Stimulated activated memory B cell treated with anti-CD40 and anti-IgM and Interleukin-4, amounts not matched to agents 10 μg/mL and 1 μg/mL and 100 μg/mL, for 72 hours (primary cell): ENCODE results near the gene ACAA1.

ENCODE experiments used
- ATAC-seq: fragments of 150-1000 bp; cut with Tn5 transposase; 2 replicates; pipeline ENCODE4 v1.10.0; 2021
- H3K27ac Mint-ChIP-seq: one replicate; pipeline ENCODE4 v1.8.0; 2022; ENCODE audit warnings: mild to moderate bottlenecking, mixed read lengths
- H3K27me3 Mint-ChIP-seq: one replicate; pipeline ENCODE4 v1.8.0; 2022; ENCODE audit warnings: mixed read lengths
- H3K36me3 Mint-ChIP-seq: one replicate; pipeline ENCODE4 v1.8.0; 2022; ENCODE audit warnings: mixed read lengths
- H3K4me1 Mint-ChIP-seq: one replicate; pipeline ENCODE4 v1.8.0; 2022; ENCODE audit warnings: mixed read lengths
- H3K4me3 Mint-ChIP-seq: one replicate; pipeline ENCODE4 v1.8.0; 2022; ENCODE audit warnings: mild to moderate bottlenecking, moderate library complexity, mixed read lengths
- H3K9me3 Mint-ChIP-seq: one replicate; pipeline ENCODE4 v1.8.0; 2022; ENCODE audit warnings: mixed read lengths

The ACAA1 gene

GRCh38 chr3:38120693-38121450, 16.1 kb downstream of the ACAA1 start:
- Mint-ChIP-seq H3K4me1 (peaks cover 4% of the 10 kb centered on the region), H3K4me3 (no peak overlapping the region), H3K36me3 (peaks cover 63% of the 10 kb centered on the region), H3K27me3 (peaks cover 4% of the 10 kb centered on the region), H3K27ac (peak overlapping the region; percentile 0), H3K9me3 (no peaks in the 10 kb centered on the region)
- ATAC-seq: no peak

GRCh38 chr3:38119821-38120692, 16.9 kb downstream of the ACAA1 start:
- Mint-ChIP-seq H3K4me3 (no peak overlapping the region), H3K27me3 (peaks cover 12% of the 10 kb centered on the region), H3K9me3 (no peaks in the 10 kb centered on the region), H3K36me3 (peaks cover 55% of the 10 kb centered on the region), H3K4me1 (peaks cover 12% of the 10 kb centered on the region), H3K27ac (peak overlapping the region; percentile 0)
- no peak for ATAC-seq

GRCh38 chr3:38119248-38119544, 17.7 kb downstream of the ACAA1 start:
- Mint-ChIP-seq H3K36me3 (peaks cover 46% of the 10 kb centered on the region), H3K27ac (peak overlapping the region; percentile 11), H3K4me3 (no peak overlapping the region), H3K27me3 (peaks cover 15% of the 10 kb centered on the region), H3K9me3 (no peaks in the 10 kb centered on the region), H3K4me1 (peaks cover 18% of the 10 kb centered on the region)
- no peak for ATAC-seq

- Mint-ChIP-seq H3K27ac (peak overlapping the region; percentile 11), H3K9me3 (no peaks in the 10 kb centered on the region), H3K27me3 (peaks cover 15% of the 10 kb centered on the region), H3K36me3 (peaks cover 46% of the 10 kb centered on the region), H3K4me3 (no peak overlapping the region), H3K4me1 (peaks cover 18% of the 10 kb centered on the region)
- no peak for ATAC-seq
These were observed 18.3 kb downstream of the ACAA1 start for GRCh38 chr3:38118421-38119247.

GRCh38 chr3:38117748-38118420, 19.0 kb downstream of the ACAA1 start:
- peaks cover 39% of the 10 kb centered on the region for H3K36me3 Mint-ChIP-seq
- no peaks in the 10 kb centered on the region for H3K9me3 Mint-ChIP-seq
- H3K27me3 Mint-ChIP-seq: peaks cover 15% of the 10 kb centered on the region
- H3K4me1 Mint-ChIP-seq: peaks cover 18% of the 10 kb centered on the region
- peak; percentile 72 for ATAC-seq
- no peak overlapping the region for H3K4me3 Mint-ChIP-seq
- no peak overlapping the region for H3K27ac Mint-ChIP-seq

- no peak for ATAC-seq
- Mint-ChIP-seq H3K9me3 (no peaks in the 10 kb centered on the region), H3K27ac (no peak overlapping the region)
These were observed 19.7 kb downstream of the ACAA1 start for GRCh38 chr3:38117163-38117716.

GRCh38 chr3:38116471-38117162, 20.3 kb downstream of the ACAA1 start:
- Mint-ChIP-seq H3K27me3 (peaks cover 15% of the 10 kb centered on the region), H3K4me3 (no peak overlapping the region), H3K9me3 (no peaks in the 10 kb centered on the region), H3K36me3 (peaks cover 26% of the 10 kb centered on the region), H3K27ac (no peak overlapping the region), H3K4me1 (peaks cover 18% of the 10 kb centered on the region)
- ATAC-seq: no peak

More at GRCh38 chr3:38117163-38117716, 19.7 kb downstream of the ACAA1 start:
- Mint-ChIP-seq H3K36me3 (peaks cover 32% of the 10 kb centered on the region), H3K27me3 (peaks cover 15% of the 10 kb centered on the region), H3K4me1 (peaks cover 18% of the 10 kb centered on the region), H3K4me3 (no peak overlapping the region)

GRCh38 chr3:38115645-38116427, 21.1 kb downstream of the ACAA1 start:
- H3K27ac Mint-ChIP-seq: peak overlapping the region; percentile 1
- peaks cover 15% of the 10 kb centered on the region for H3K27me3 Mint-ChIP-seq
- H3K4me3 Mint-ChIP-seq: no peak overlapping the region
- H3K4me1 Mint-ChIP-seq: peaks cover 18% of the 10 kb centered on the region
- H3K9me3 Mint-ChIP-seq: no peaks in the 10 kb centered on the region
- ATAC-seq: peak; percentile 28
- peaks cover 23% of the 10 kb centered on the region for H3K36me3 Mint-ChIP-seq

- H3K36me3 Mint-ChIP-seq: peaks cover 15% of the 10 kb centered on the region
- H3K27ac Mint-ChIP-seq: peak overlapping the region; percentile 1
- no peak overlapping the region for H3K4me3 Mint-ChIP-seq
- H3K9me3 Mint-ChIP-seq: no peaks in the 10 kb centered on the region
- H3K27me3 Mint-ChIP-seq: peaks cover 15% of the 10 kb centered on the region
- H3K4me1 Mint-ChIP-seq: peaks cover 18% of the 10 kb centered on the region
- peak; percentile 29 for ATAC-seq
These were observed 21.9 kb downstream of the ACAA1 start for GRCh38 chr3:38114875-38115644.

GRCh38 chr3:38114052-38114874, 22.7 kb downstream of the ACAA1 start:
- H3K4me3 Mint-ChIP-seq: no peak overlapping the region

GRCh38 chr3:38112378-38112761, 24.6 kb downstream of the ACAA1 start:
- Mint-ChIP-seq H3K27me3 (peaks cover 30% of the 10 kb centered on the region), H3K27ac (no peak overlapping the region), H3K9me3 (no peaks in the 10 kb centered on the region), H3K36me3 (no peaks in the 10 kb centered on the region), H3K4me1 (peaks cover 18% of the 10 kb centered on the region), H3K4me3 (no peak overlapping the region)
- no peak for ATAC-seq

More at GRCh38 chr3:38114052-38114874, 22.7 kb downstream of the ACAA1 start:
- Mint-ChIP-seq H3K27ac (no peak overlapping the region), H3K4me1 (peaks cover 18% of the 10 kb centered on the region), H3K36me3 (peaks cover 8% of the 10 kb centered on the region), H3K9me3 (no peaks in the 10 kb centered on the region), H3K27me3 (peaks cover 15% of the 10 kb centered on the region)
- no peak for ATAC-seq

GRCh38 chr3:38111696-38112377, 25.1 kb downstream of the ACAA1 start:
- H3K27me3 Mint-ChIP-seq: peaks cover 36% of the 10 kb centered on the region
- H3K4me3 Mint-ChIP-seq: no peak overlapping the region
- H3K27ac Mint-ChIP-seq: no peak overlapping the region
- H3K4me1 Mint-ChIP-seq: peaks cover 18% of the 10 kb centered on the region
- H3K9me3 Mint-ChIP-seq: no peaks in the 10 kb centered on the region
- H3K36me3 Mint-ChIP-seq: no peaks in the 10 kb centered on the region
- ATAC-seq: no peak
